PC-3 (cell line): ENCODE results near the gene CORO1C. TPM values are rescaled to one million over a fixed set of nuclear protein-coding genes. Genes with fewer than 3 reads are reported as not detected.
A peak's percentile ranks its signal among the peaks of the same experiment; 100 is the strongest.

Experiments
- ATAC-seq: fragments of 200-7000 bp; cut with Tn5 transposase; 2 replicates; pipeline ENCODE4 v1.9.1; 2020; ENCODE audit warnings: mild to moderate bottlenecking, moderate library complexity
- BruUV-seq: library from RNA; stranded (reverse); fragments of 400-500 nt; replicated peaks from 2 replicates; lab custom pipeline; 2021; lab: Mats Ljungman, UMichigan
- CTCF ChIA-PET: fragments of 300-600 bp; sonication (Branson Sonifier 250); formaldehyde crosslinking; loops from one replicate; lab custom pipeline; 2022; ENCODE audit warnings: antibody characterized with exemption; lab: Charles Lee
- POLR2A ChIA-PET: fragments of 300-600 bp; sonication (Branson Sonifier 250); formaldehyde crosslinking; loops from one replicate; lab custom pipeline; 2022; ENCODE audit warnings: antibody characterized with exemption; ENCODE audit not compliant: unreplicated experiment; lab: Charles Lee
- DNase-seq: peaks from one replicate; pipeline ENCODE4 v3.0.0-alpha.2; 2015
- H2AFZ ChIP-seq: fragments of 300-600 bp; sonication (generic); 2 replicates; pipeline ENCODE4 v1.6.0; 2016; ENCODE audit warnings: antibody characterized with exemption, low read length
- H3F3A ChIP-seq: fragments of 300-600 bp; sonication (generic); one replicate; pipeline ENCODE4 v1.6.0; 2017; ENCODE audit warnings: antibody characterized with exemption, low read length, control low read depth, mild to moderate bottlenecking; ENCODE audit not compliant: unreplicated experiment
- H3K27ac ChIP-seq: fragments of 300-600 bp; sonication (generic); 2 replicates; pipeline ENCODE4 v1.5.1; 2016; ENCODE audit warnings: mild to moderate bottlenecking, low read length
- H3K27me3 ChIP-seq: fragments of 300-600 bp; sonication (generic); 2 replicates; pipeline ENCODE4 v1.6.1; 2016; ENCODE audit warnings: low read length, mixed read lengths
- H3K36me3 ChIP-seq: fragments of 300-600 bp; sonication (generic); 2 replicates; pipeline ENCODE4 v1.6.1; 2016; ENCODE audit warnings: low read depth, mixed run types, low read length, mixed read lengths
- H3K4me1 ChIP-seq: fragments of 300-600 bp; sonication (generic); 2 replicates; pipeline ENCODE4 v1.5.1; 2016; ENCODE audit warnings: low read length; ENCODE audit not compliant: insufficient read depth
- H3K4me2 ChIP-seq: fragments of 300-600 bp; sonication (generic); 2 replicates; pipeline ENCODE4 v1.6.0; 2016; ENCODE audit warnings: low read length
- H3K4me3 ChIP-seq: fragments of 300-600 bp; sonication (generic); 2 replicates; pipeline ENCODE4 v1.5.1; 2016; ENCODE audit warnings: mild to moderate bottlenecking, low read length, mixed read lengths
- H3K79me2 ChIP-seq: fragments of 300-600 bp; sonication (generic); 2 replicates; pipeline ENCODE4 v1.6.1; 2017; ENCODE audit warnings: low read length, mixed read lengths
- H3K9ac ChIP-seq: fragments of 300-600 bp; sonication (generic); 2 replicates; pipeline ENCODE4 v1.6.0; 2016; ENCODE audit warnings: mild to moderate bottlenecking, low read length
- H3K9me2 ChIP-seq: fragments of 300-600 bp; sonication (generic); replicated peaks from 2 replicates; pipeline ENCODE4 v1.6.1; 2016; ENCODE audit warnings: mixed run types, low read length, mixed read lengths
- H3K9me3 ChIP-seq: fragments of 300-600 bp; sonication (generic); 2 replicates; pipeline ENCODE4 v1.6.1; 2016; ENCODE audit warnings: low read length, mixed read lengths
- H4K20me1 ChIP-seq: fragments of 300-600 bp; sonication (generic); 2 replicates; pipeline ENCODE4 v1.6.1; 2016; ENCODE audit warnings: low read length, mixed read lengths
- EZH2 ChIP-seq: fragments of 300-600 bp; sonication (generic); IDR thresholded peaks from one replicate; pipeline ENCODE4 v1.6.1; 2017; ENCODE audit warnings: antibody characterized with exemption, mild to moderate bottlenecking, low read length; ENCODE audit not compliant: unreplicated experiment
- EZH2phosphoT487 ChIP-seq: fragments of 300-600 bp; sonication (generic); IDR thresholded peaks from 2 replicates; pipeline ENCODE4 v1.6.1; 2018; ENCODE audit warnings: mild to moderate bottlenecking, antibody characterized with exemption, low read length, borderline replicate concordance
- intact Hi-C: fragments of 100-400 bp; cut with micrococcal nuclease; formaldehyde crosslinking; loops from 2 replicates; pipeline ENCODE4 v1.9.0; 2023
- total RNA-seq: library from RNA; depleted of rRNA; stranded (reverse); fragments of >200 nt; gene quantifications from 2 replicates; pipeline ENCODE4 v1.2.3, GENCODE V29; 2014
- TF ChIP-seq, protein P1 (sequence below): fragments of 300-600 bp; sonication (generic); conservative IDR thresholded peaks from 2 replicates; pipeline ENCODE4 v1.5.1; 2017; ENCODE audit warnings: antibody characterized with exemption, low read depth, mild to moderate bottlenecking, low read length

The CORO1C gene
- total RNA-seq, 1 experiment from 2014 or later: 179 TPM

GRCh38 chr12:108722992-108723766, 8.1 kb downstream of the CORO1C start:
- peaks cover 71% of the 10 kb centered on the region for H4K20me1 ChIP-seq
- peak overlapping the region; percentile 92 for H3K27ac ChIP-seq
- peak; percentile 89 for DNase-seq
- peaks cover 31% of the 10 kb centered on the region for H3F3A ChIP-seq
- no peaks in the 10 kb centered on the region for H3K27me3 ChIP-seq
- H3K9ac ChIP-seq: peak overlapping the region; percentile 51
- peaks cover 69% of the 10 kb centered on the region for H3K4me1 ChIP-seq
- peak; percentile 59 for ATAC-seq
- H3K36me3 ChIP-seq: peaks cover 8% of the 10 kb centered on the region; the same call in 1 of the 2 replicates
- H3K4me3 ChIP-seq: peak overlapping the region; percentile 45
- BruUV-seq: TSS peak; percentile 76
- H3K9me3 ChIP-seq: no peaks in the 10 kb centered on the region
- H2AFZ ChIP-seq: no peak overlapping the region
- ChIA-PET CTCF (interaction anchor here (0.7 kb wide), 1 partner anchor 29 kb away, joined by 3 read pairs; no protein-coding TSS in a partner anchor), POLR2A (no interaction called here)
- no peak for TF ChIP-seq EZH2phosphoT487
- TF ChIP-seq, protein P1, sequence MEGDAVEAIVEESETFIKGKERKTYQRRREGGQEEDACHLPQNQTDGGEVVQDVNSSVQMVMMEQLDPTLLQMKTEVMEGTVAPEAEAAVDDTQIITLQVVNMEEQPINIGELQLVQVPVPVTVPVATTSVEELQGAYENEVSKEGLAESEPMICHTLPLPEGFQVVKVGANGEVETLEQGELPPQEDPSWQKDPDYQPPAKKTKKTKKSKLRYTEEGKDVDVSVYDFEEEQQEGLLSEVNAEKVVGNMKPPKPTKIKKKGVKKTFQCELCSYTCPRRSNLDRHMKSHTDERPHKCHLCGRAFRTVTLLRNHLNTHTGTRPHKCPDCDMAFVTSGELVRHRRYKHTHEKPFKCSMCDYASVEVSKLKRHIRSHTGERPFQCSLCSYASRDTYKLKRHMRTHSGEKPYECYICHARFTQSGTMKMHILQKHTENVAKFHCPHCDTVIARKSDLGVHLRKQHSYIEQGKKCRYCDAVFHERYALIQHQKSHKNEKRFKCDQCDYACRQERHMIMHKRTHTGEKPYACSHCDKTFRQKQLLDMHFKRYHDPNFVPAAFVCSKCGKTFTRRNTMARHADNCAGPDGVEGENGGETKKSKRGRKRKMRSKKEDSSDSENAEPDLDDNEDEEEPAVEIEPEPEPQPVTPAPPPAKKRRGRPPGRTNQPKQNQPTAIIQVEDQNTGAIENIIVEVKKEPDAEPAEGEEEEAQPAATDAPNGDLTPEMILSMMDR: no peak
- no peak for TF ChIP-seq EZH2
- H3K9me2 ChIP-seq: no peaks in the 10 kb centered on the region
- intact Hi-C loops: no loop called here
- H3K79me2 ChIP-seq: peaks cover 100% of the 10 kb centered on the region
- peak overlapping the region; percentile 71 for H3K4me2 ChIP-seq

- DNase-seq (no peak), ATAC-seq (no peak)
- TF ChIP-seq EZH2: no peak
- TF ChIP-seq, protein P1: no peak
- no peak for TF ChIP-seq EZH2phosphoT487
- Histone ChIP-seq H2AFZ (no peak overlapping the region), H3K9me3 (no peaks in the 10 kb centered on the region), H3K36me3 (peaks cover 2% of the 10 kb centered on the region), H4K20me1 (peaks cover 67% of the 10 kb centered on the region), H3F3A (peaks cover 31% of the 10 kb centered on the region), H3K4me1 (peaks cover 62% of the 10 kb centered on the region), H3K4me2 (peak overlapping the region; percentile 71), H3K9ac (peak overlapping the region; percentile 51), H3K79me2 (peaks cover 100% of the 10 kb centered on the region), H3K27ac (peak overlapping the region; percentile 92), H3K9me2 (no peaks in the 10 kb centered on the region), H3K4me3 (peak overlapping the region; percentile 45), H3K27me3 (no peaks in the 10 kb centered on the region)
- POLR2A ChIA-PET: interaction anchor here (0.6 kb wide), 1 partner anchor 58 kb away, joined by 3 read pairs; no protein-coding TSS in a partner anchor
- intact Hi-C loops: no loop called here
- TSS peak; percentile 58 for BruUV-seq
- CTCF ChIA-PET: interaction anchor here (0.7 kb wide), 1 partner anchor 28 kb away, joined by 3 read pairs; no protein-coding TSS in a partner anchor
These were observed 8.9 kb downstream of the CORO1C start for GRCh38 chr12:108722463-108722862.

- Histone ChIP-seq H3K9ac (peak overlapping the region; percentile 51), H3K9me3 (no peaks in the 10 kb centered on the region), H4K20me1 (peaks cover 67% of the 10 kb centered on the region), H3K4me1 (peaks cover 56% of the 10 kb centered on the region), H3K27me3 (no peaks in the 10 kb centered on the region), H3K79me2 (peaks cover 100% of the 10 kb centered on the region), H2AFZ (no peak overlapping the region), H3K27ac (peak overlapping the region; percentile 92), H3K4me3 (peak overlapping the region; percentile 45), H3F3A (peaks cover 31% of the 10 kb centered on the region), H3K4me2 (peak overlapping the region; percentile 71), H3K9me2 (no peaks in the 10 kb centered on the region), H3K36me3 (peaks cover 7% of the 10 kb centered on the region)
- ChIA-PET POLR2A (interaction anchor here (0.6 kb wide), 1 partner anchor 416 kb away, joined by 4 read pairs; no protein-coding TSS in a partner anchor), CTCF (no interaction called here)
- no TSS peak for BruUV-seq
- ATAC-seq (no peak), DNase-seq (no peak)
- TF ChIP-seq EZH2 (no peak), EZH2phosphoT487 (no peak)
- TF ChIP-seq, protein P1: no peak
- intact Hi-C loops: no loop called here
These were observed 9.5 kb downstream of the CORO1C start for GRCh38 chr12:108721824-108722223.
